HepG2 (cell line): ENCODE data around the gene PRKAG3. TPM values are rescaled to one million over a fixed set of nuclear protein-coding genes. Genes with fewer than 3 reads are reported as not detected.

Experiments used
- ATAC-seq: fragments of 200-7000 bp; cut with Tn5 transposase; 3 replicates; pipeline ENCODE4 v1.9.1; 2020; ENCODE audit warnings: mild to moderate bottlenecking, moderate library complexity
- BruUV-seq: library from RNA; stranded (reverse); fragments of 400-500 nt; replicated peaks from 2 replicates; lab custom pipeline; 2021; lab: Mats Ljungman, UMichigan
- CTCF ChIA-PET: fragments of 300-600 bp; formaldehyde crosslinking; extraction: SDS; loops from one replicate; lab custom pipeline; 2021; ENCODE audit warnings: low total read pairs, inconsistent platforms, low intra/inter-chr PET ratio; lab: Yijun Ruan, JAX
- POLR2A ChIA-PET: fragments of 350-600 bp; sonication (Branson Sonifier 250); formaldehyde crosslinking; loops from one replicate; lab custom pipeline; 2020; ENCODE audit warnings: antibody characterized with exemption, inconsistent platforms; lab: Yijun Ruan, JAX
- DNase-seq: peaks from one replicate; pipeline ENCODE4 v3.0.0-alpha.2; 2015; ENCODE audit warnings: low spot score
- FAIRE-seq: peaks from 3 replicates; lab custom pipeline; 2011; peaks lifted over from hg19 to GRCh38; lab: Jason Lieb, UNC
- H2AFZ ChIP-seq: one replicate; pipeline ENCODE4 v1.6.1; 2011; ENCODE audit warnings: low read length, inconsistent platforms
- H3K27ac ChIP-seq: fragments of 300-600 bp; 3 replicates; pipeline ENCODE4 v1.8.0; 2011; ENCODE audit warnings: mixed run types, mild to moderate bottlenecking, mixed read lengths, low read length, inconsistent platforms; ENCODE audit not compliant: insufficient read depth; ENCODE audit errors: extremely low read length
- H3K27me3 ChIP-seq, 2 experiments: fragments of 200-600 bp in 1 of 2; 2 replicates in 1 of 2; 3 replicates in 1 of 2; pipeline versions ENCODE4 v1.6.0 to v1.8.0; 2011; ENCODE audit warnings: low read length in 2 of 2, mild to moderate bottlenecking in 2 of 2, moderate library complexity in 2 of 2, inconsistent platforms in 1 of 2; ENCODE audit not compliant: insufficient read depth in 2 of 2, control insufficient read depth in 1 of 2
- H3K36me3 ChIP-seq, 2 experiments: fragments of 200-600 bp in 1 of 2; replicated peaks in 1 of 2; 2 replicates in 1 of 2; 3 replicates in 1 of 2; pipeline versions ENCODE4 v1.5.1 to v1.8.0; 2011; ENCODE audit warnings: low read length in 2 of 2, inconsistent platforms in 1 of 2; ENCODE audit not compliant: insufficient read depth in 2 of 2, control insufficient read depth in 1 of 2
- H3K4me1 ChIP-seq: 2 replicates; pipeline ENCODE4 v1.5.1; 2012; ENCODE audit warnings: low read length, inconsistent platforms; ENCODE audit not compliant: insufficient read depth
- H3K4me2 ChIP-seq: 2 replicates; pipeline ENCODE4 v1.6.0; 2011; ENCODE audit warnings: low read depth, low read length, inconsistent platforms
- H3K4me3 ChIP-seq, 3 experiments: fragments of 200-600 bp in 1 of 3; sonication (generic), shearing (Covaris generic) in 1 of 3; replicated peaks in 1 of 3; 2 replicates each; pipeline ENCODE4 v1.5.1; 2011 to 2016; ENCODE audit warnings: low read length in 3 of 3, inconsistent platforms in 2 of 3, low read depth in 2 of 3, mild to moderate bottlenecking in 2 of 3, control low read depth in 1 of 3, mixed read lengths in 1 of 3; ENCODE audit not compliant: insufficient read depth in 1 of 3
- H3K79me2 ChIP-seq: one replicate; pipeline ENCODE4 v1.6.1; 2011; ENCODE audit warnings: low read length, inconsistent platforms; ENCODE audit not compliant: insufficient read depth
- H3K9ac ChIP-seq: 2 replicates; pipeline ENCODE4 v1.6.0; 2011; ENCODE audit warnings: mild to moderate bottlenecking, low read depth, low read length, inconsistent platforms; ENCODE audit not compliant: insufficient read depth
- H3K9me3 ChIP-seq: 2 replicates; pipeline ENCODE4 v1.5.1; 2012; ENCODE audit warnings: mild to moderate bottlenecking, low read length
- H4K20me1 ChIP-seq: 2 replicates; pipeline ENCODE4 v1.6.0; 2011; ENCODE audit warnings: inconsistent platforms, mild to moderate bottlenecking, low read length, moderate library complexity; ENCODE audit not compliant: insufficient read depth
- ARID4A ChIP-seq: sonication (generic); formaldehyde crosslinking; IDR thresholded peaks from 2 replicates; pipeline ENCODE4 v1.5.0; 2020; ENCODE audit warnings: mild to moderate bottlenecking, missing genetic modification reagents, borderline replicate concordance
- ATF3 ChIP-seq: sonication (generic); formaldehyde crosslinking; IDR thresholded peaks from 2 replicates; pipeline ENCODE4 v1.4.0; 2020; ENCODE audit warnings: missing genetic modification reagents
- BRCA1 ChIP-seq: sonication (generic); formaldehyde crosslinking; IDR thresholded peaks from 2 replicates; pipeline ENCODE4 v1.4.0; 2020; ENCODE audit warnings: missing genetic modification reagents
- CENPX ChIP-seq: sonication (generic); formaldehyde crosslinking; IDR thresholded peaks from 2 replicates; pipeline ENCODE4 v1.9.0; 2021; ENCODE audit warnings: mild to moderate bottlenecking, missing genetic modification reagents, moderate library complexity
- EHMT2 ChIP-seq: fragments of 200-600 bp; sonication (generic); IDR thresholded peaks from 2 replicates; pipeline ENCODE4 v1.7.0; 2017; ENCODE audit warnings: antibody characterized with exemption, low read depth, low read length, borderline replicate concordance
- ESRRA ChIP-seq: sonication (generic); formaldehyde crosslinking; IDR thresholded peaks from 2 replicates; pipeline ENCODE4 v1.5.1; 2020; ENCODE audit warnings: mild to moderate bottlenecking, low read depth, missing genetic modification reagents
- FOXO1 ChIP-seq: sonication (generic); formaldehyde crosslinking; IDR thresholded peaks from 2 replicates; pipeline ENCODE4 v1.4.0; 2020; ENCODE audit warnings: missing genetic modification reagents
- GATA4 ChIP-seq: sonication (generic); IDR thresholded peaks from 2 replicates; pipeline ENCODE4 v1.6.1; 2016; ENCODE audit warnings: antibody characterized with exemption, low read depth, borderline replicate concordance
- MIXL1 ChIP-seq: IDR thresholded peaks from 2 replicates; pipeline ENCODE4 v1.6.1; 2016
- MXI1 ChIP-seq: IDR thresholded peaks from 3 replicates; pipeline ENCODE4 v1.6.1; 2012; ENCODE audit warnings: low read depth, low read length, inconsistent platforms, borderline replicate concordance
- MZF1 ChIP-seq: sonication (generic); formaldehyde crosslinking; IDR thresholded peaks from 2 replicates; pipeline ENCODE4 v1.8.1; 2023; ENCODE audit warnings: mild to moderate bottlenecking, missing genetic modification reagents, borderline replicate concordance
- PBX2 ChIP-seq: IDR thresholded peaks from 2 replicates; pipeline ENCODE4 v1.6.1; 2016; ENCODE audit warnings: control low read depth
- SAFB2 ChIP-seq: sonication (generic); formaldehyde crosslinking; IDR thresholded peaks from 2 replicates; pipeline ENCODE4 v1.5.1; 2020; ENCODE audit warnings: missing genetic modification reagents, low read depth, mild to moderate bottlenecking, borderline replicate concordance
- SP5 ChIP-seq: IDR thresholded peaks from 2 replicates; pipeline ENCODE4 v1.6.1; 2016; ENCODE audit warnings: low read depth, borderline replicate concordance
- ZBTB42 ChIP-seq: sonication (generic); formaldehyde crosslinking; IDR thresholded peaks from 2 replicates; pipeline ENCODE4 v1.5.0; 2020; ENCODE audit warnings: mild to moderate bottlenecking, missing genetic modification reagents
- ZMYM2 ChIP-seq: sonication (generic); formaldehyde crosslinking; IDR thresholded peaks from 2 replicates; pipeline ENCODE4 v1.8.0; 2022; ENCODE audit warnings: mild to moderate bottlenecking, missing genetic modification reagents
- ZNF292 ChIP-seq: sonication (generic); formaldehyde crosslinking; IDR thresholded peaks from 2 replicates; pipeline ENCODE4 v1.8.1; 2022; ENCODE audit warnings: mild to moderate bottlenecking, low read depth, missing genetic modification reagents, borderline replicate concordance
- ZNF441 ChIP-seq: sonication (generic); formaldehyde crosslinking; IDR thresholded peaks from 2 replicates; pipeline ENCODE4 v1.7.0; 2021; ENCODE audit warnings: missing genetic modification reagents, borderline replicate concordance
- ZNF616 ChIP-seq: sonication (generic); formaldehyde crosslinking; IDR thresholded peaks from 2 replicates; pipeline ENCODE4 v1.5.0; 2020; ENCODE audit warnings: low read depth, mild to moderate bottlenecking, missing genetic modification reagents
- ZNF629 ChIP-seq: sonication (generic); formaldehyde crosslinking; conservative IDR thresholded peaks from 2 replicates; pipeline ENCODE4 v1.5.0; 2020; ENCODE audit warnings: missing genetic modification reagents
- WGBS: methylation state at CpG from one replicate; pipeline ENCODE4 v1.1.6; 2017; ENCODE audit warnings: low lambda C conversion rate; 5-methylcytosine and 5-hydroxymethylcytosine counted together
- in situ Hi-C: cut with HindIII; loops from 2 replicates; pipeline ENCODE4 v1.10.0; 2017; ENCODE audit warnings: low pct_unique_long_range_greater_than_20kb; ENCODE audit not compliant: extremely low pct_ligation_motif_present
- intact Hi-C: fragments of 100-400 bp; cut with micrococcal nuclease; formaldehyde crosslinking; loops from one replicate; pipeline ENCODE4 v1.10.0; 2022; ENCODE audit not compliant: unreplicated experiment
- polyA plus RNA-seq, 8 experiments: library from polyadenylated mRNA; depleted of rRNA in 3 of 8; stranded (reverse) in 7 of 8; unstranded in 1 of 8; fragments of >200 nt; fragmentation: Illumina TruSeq in 4 of 8; extraction: Trizol in 4 of 8; gene quantifications; 2 replicates each; pipeline versions ENCODE4 v1.2.1 to v1.2.3, GENCODE V29; 2011 to 2016; ENCODE audit warnings: low read depth in 4 of 8, missing spikeins in 1 of 8, mixed read lengths in 1 of 8; ENCODE audit not compliant: insufficient read depth in 1 of 8
- total RNA-seq, 5 experiments: library from RNA; depleted of rRNA; stranded (reverse); fragments of >200 nt; fragmentation: Illumina TruSeq; extraction: Trizol; gene quantifications; 2 replicates each; pipeline ENCODE4 v1.2.3, GENCODE V29; 2016; ENCODE audit warnings: low read depth in 1 of 5

Gene PRKAG3
- total and polyA plus RNA-seq, 2 of the 13 experiments (the other 11 are each of a cell fraction or from before 2014, with no cell fraction given) = not detected

- intact Hi-C loops = loop anchor here (1.0 to 2.0 kb wide), 6 partner anchors 24 to 124 kb away; partner anchors contain the start of genes BCS1L and ZNF142
- peaks cover 5% of the 10 kb centered on the region; the same call in 1 of the 2 replicates for H3K9me3 ChIP-seq
- peaks cover 55% of the 10 kb centered on the region for H3K79me2 ChIP-seq
- POLR2A ChIA-PET = interaction anchor here (0.9 to 8.5 kb wide), 26 partner anchors 9 to 605 kb away, joined by 3 to 218 read pairs (median 8); partner anchors contain the start of genes BCS1L, GLB1L, PRKAG3 and RNF25
- peak; percentile 74 for DNase-seq
- WGBS = under 1% methylated on average over 6 of the region's 6 CpGs
- peak; percentile 15 for FAIRE-seq
- peaks cover 62% of the 10 kb centered on the region for H3K4me1 ChIP-seq
- H3K4me3 ChIP-seq = peak overlapping the region; percentile 69 to 97 (median 94)
- peak overlapping the region; percentile 97 for H3K27ac ChIP-seq
- H3K27me3 ChIP-seq = no peaks in the 10 kb centered on the region; a peak in 1 of 5 replicates
- peak; percentile 66 for ATAC-seq
- H2AFZ ChIP-seq = no peak overlapping the region
- BruUV-seq = no TSS peak
- peaks cover 2 to 6% of the 10 kb centered on the region in 2 experiments; a peak in 4 of 5 replicates for H3K36me3 ChIP-seq
- H4K20me1 ChIP-seq = peaks cover 29% of the 10 kb centered on the region
- CTCF ChIA-PET = interaction anchor here (1.4 kb wide), 1 partner anchor 65 kb away, joined by 6 read pairs; no protein-coding TSS in a partner anchor
- in situ Hi-C loops = no loop called here
- peak overlapping the region; percentile 93 for H3K4me2 ChIP-seq
- H3K9ac ChIP-seq = peak overlapping the region; percentile 94
- no peak for TF ChIP-seq PBX2 (CRISPR knock-in tag)
- TF ChIP-seq ZNF292 (CRISPR knock-in tag) = peak; percentile 24; the same call in 1 of the 2 replicates
- TF ChIP-seq MXI1 = 0 out of 3 replicates have a peak, but pooled peaks have one; percentile 26
- TF ChIP-seq FOXO1 (CRISPR knock-in tag) = peak; percentile 43; the same call in 1 of the 2 replicates
- TF ChIP-seq ZBTB42 (CRISPR knock-in tag) = no peak
- TF ChIP-seq BRCA1 (CRISPR knock-in tag) = no peak
- peak; percentile 41; the same call in 1 of the 2 replicates for TF ChIP-seq ARID4A (CRISPR knock-in tag)
- peak; percentile 12; the same call in 1 of the 2 replicates for TF ChIP-seq MIXL1 (CRISPR knock-in tag)
- TF ChIP-seq EHMT2 = no peak
- no peak for TF ChIP-seq CENPX (CRISPR knock-in tag)
- TF ChIP-seq ZNF441 (CRISPR knock-in tag) = peak; percentile 9; the same call in 1 of the 2 replicates
- no peak for TF ChIP-seq SAFB2 (CRISPR knock-in tag)
- TF ChIP-seq ZMYM2 (CRISPR knock-in tag) = no peak
- TF ChIP-seq SP5 = 0 out of 2 replicates have a peak, but pooled peaks have one; percentile 49
- TF ChIP-seq GATA4 = no peak
- TF ChIP-seq ESRRA = peak; percentile 75; the same call in 1 of the 2 replicates
- TF ChIP-seq ZNF629 = peak; percentile 15
- no peak for TF ChIP-seq ZNF616 (CRISPR knock-in tag)
- peak; percentile 29; the same call in 1 of the 2 replicates for TF ChIP-seq ATF3 (CRISPR knock-in tag)
- no peak for TF ChIP-seq MZF1
Observed at GRCh38 chr2:218782528-218782844, 49.1 kb downstream of the PRKAG3 start.
